Activated T-cell treated with anti-CD3 and anti-CD28 coated beads for 4 hours (primary cell): ENCODE results near the gene SFSWAP.

Source experiments
- DNase-seq: peaks from one replicate; pipeline ENCODE4 v3.0.0-alpha.2; 2020

The SFSWAP gene

GRCh38 chr12:131825146-131825892 is 114.4 kb downstream of the SFSWAP start:
- no peak for DNase-seq

GRCh38 chr12:131826097-131826928 is 115.4 kb downstream of the SFSWAP start:
- no peak for DNase-seq

GRCh38 chr12:131827961-131828534 is 117.2 kb downstream of the SFSWAP start, which contains the start of gene MMP17:
Gene MMP17 (plus strand): TSS chr12:131828393. CDS start chr12:131828495, 102 bp downstream.
- DNase-seq = no peak

GRCh38 chr12:131828671-131829355 is 117.9 kb downstream of the SFSWAP start:
- DNase-seq = no peak

- DNase-seq = no peak
These were observed 118.5 kb downstream of the SFSWAP start for GRCh38 chr12:131829356-131829747.

- no peak for DNase-seq
These were observed 119.0 kb downstream of the SFSWAP start for GRCh38 chr12:131829791-131830334.

GRCh38 chr12:131830335-131830913 is 119.5 kb downstream of the SFSWAP start:
- DNase-seq = no peak

- peak; percentile 30 for DNase-seq
These were observed 120.2 kb downstream of the SFSWAP start for GRCh38 chr12:131830914-131831571.

- DNase-seq = no peak
These were observed 120.7 kb downstream of the SFSWAP start for GRCh38 chr12:131831635-131832041.

- no peak for DNase-seq
These were observed 121.7 kb downstream of the SFSWAP start for GRCh38 chr12:131832321-131833231.

- DNase-seq = no peak
These were observed 122.5 kb downstream of the SFSWAP start for GRCh38 chr12:131833288-131833895.

GRCh38 chr12:131833896-131834641 is 123.2 kb downstream of the SFSWAP start:
- DNase-seq = no peak

GRCh38 chr12:131834798-131835615 is 124.1 kb downstream of the SFSWAP start:
- no peak for DNase-seq

- no peak for DNase-seq
These were observed 124.8 kb downstream of the SFSWAP start for GRCh38 chr12:131835616-131836171.

GRCh38 chr12:131836193-131836592 is 125.3 kb downstream of the SFSWAP start:
- no peak for DNase-seq

GRCh38 chr12:131836714-131837397 is 126.0 kb downstream of the SFSWAP start:
- no peak for DNase-seq

- DNase-seq = no peak
These were observed 129.9 kb downstream of the SFSWAP start for GRCh38 chr12:131840643-131841416.
